SK-N-SH treated with all-trans-retinoic acid at 6 μM for 48 hours (cell line): ENCODE results near the gene FLOT1.

ENCODE experiments used
- ATAC-seq: fragments of 200-7000 bp; cut with Tn5 transposase; 3 replicates; pipeline ENCODE4 v1.9.1; 2020; ENCODE audit warnings: mild to moderate bottlenecking, moderate library complexity
- ARNTL ChIP-seq: fragments of 450-650 bp; formaldehyde crosslinking; IDR thresholded peaks from 2 replicates; pipeline ENCODE4 v1.5.0; 2020; ENCODE audit warnings: low read depth, mild to moderate bottlenecking, moderate library complexity, borderline replicate concordance
- CREB5 ChIP-seq: fragments of 250-450 bp; sonication (Bioruptor Pico); IDR thresholded peaks from 2 replicates; pipeline ENCODE4 v1.5.1; 2020; ENCODE audit warnings: low read depth, mild to moderate bottlenecking, moderate library complexity
- CSDC2 ChIP-seq: fragments of 250-450 bp; sonication (Bioruptor Pico); IDR thresholded peaks from 2 replicates; pipeline ENCODE4 v1.5.0; 2020; ENCODE audit warnings: mild to moderate bottlenecking, moderate library complexity
- CSRNP3 ChIP-seq: fragments of 250-450 bp; sonication (Bioruptor Pico); IDR thresholded peaks from 2 replicates; pipeline ENCODE4 v1.5.1; 2021; ENCODE audit warnings: mild to moderate bottlenecking, moderate library complexity
- ESRRG ChIP-seq: fragments of 250-450 bp; sonication (Bioruptor Pico); IDR thresholded peaks from 2 replicates; pipeline ENCODE4 v1.6.1; 2021; ENCODE audit warnings: mild to moderate bottlenecking
- ISL1 ChIP-seq: fragments of 250-450 bp; sonication (Bioruptor Pico); IDR thresholded peaks from 2 replicates; pipeline ENCODE4 v2.1.2; 2022; ENCODE audit warnings: mild to moderate bottlenecking, moderate library complexity
- PATZ1 ChIP-seq: fragments of 250-450 bp; sonication (Bioruptor Pico); IDR thresholded peaks from 2 replicates; pipeline ENCODE4 v1.8.0; 2020; ENCODE audit warnings: mild to moderate bottlenecking, moderate library complexity, borderline replicate concordance
- POU6F1 ChIP-seq: fragments of 250-450 bp; sonication (Bioruptor Pico); IDR thresholded peaks from 2 replicates; pipeline ENCODE4 v1.8.0; 2021; ENCODE audit warnings: low read depth, mild to moderate bottlenecking, moderate library complexity, borderline replicate concordance
- PPARA ChIP-seq: fragments of 250-450 bp; sonication (Bioruptor Pico); IDR thresholded peaks from 2 replicates; pipeline ENCODE4 v1.5.0; 2020; ENCODE audit warnings: mild to moderate bottlenecking, borderline replicate concordance
- RARB ChIP-seq: fragments of 250-450 bp; sonication (Bioruptor Pico); IDR thresholded peaks from 2 replicates; pipeline ENCODE4 v1.8.0; 2021; ENCODE audit warnings: mild to moderate bottlenecking, moderate library complexity
- SNAI2 ChIP-seq: fragments of 250-450 bp; sonication (Bioruptor Pico); IDR thresholded peaks from 2 replicates; pipeline ENCODE4 v1.5.0; 2020; ENCODE audit warnings: mild to moderate bottlenecking, moderate library complexity
- TOX ChIP-seq: fragments of 250-450 bp; sonication (Bioruptor Pico); IDR thresholded peaks from 2 replicates; pipeline ENCODE4 v1.8.0; 2021; ENCODE audit warnings: mild to moderate bottlenecking, moderate library complexity, borderline replicate concordance
- TSHZ2 ChIP-seq: fragments of 250-450 bp; sonication (Bioruptor Pico); IDR thresholded peaks from 2 replicates; pipeline ENCODE4 v1.5.0; 2020; ENCODE audit warnings: mild to moderate bottlenecking, moderate library complexity
- ZC3H10 ChIP-seq: fragments of 250-450 bp; sonication (Bioruptor Pico); IDR thresholded peaks from 2 replicates; pipeline ENCODE4 v1.5.1; 2021; ENCODE audit warnings: mild to moderate bottlenecking, moderate library complexity
- ZFP3 ChIP-seq: fragments of 250-450 bp; sonication (Bioruptor Pico); IDR thresholded peaks from 2 replicates; pipeline ENCODE4 v1.5.0; 2020; ENCODE audit warnings: mild to moderate bottlenecking, moderate library complexity
- ZFP30 ChIP-seq: fragments of 450-650 bp; formaldehyde crosslinking; IDR thresholded peaks from 2 replicates; pipeline ENCODE4 v1.5.0; 2022; ENCODE audit warnings: mild to moderate bottlenecking, moderate library complexity
- ZNF565 ChIP-seq: fragments of 450-650 bp; formaldehyde crosslinking; conservative IDR thresholded peaks from 2 replicates; pipeline ENCODE4 v1.5.0; 2020; ENCODE audit warnings: low read depth, mild to moderate bottlenecking, moderate library complexity
- ZNF70 ChIP-seq: fragments of 450-650 bp; formaldehyde crosslinking; IDR thresholded peaks from 2 replicates; pipeline ENCODE4 v1.5.0; 2020; ENCODE audit warnings: mild to moderate bottlenecking, moderate library complexity
- ZNF8 ChIP-seq: fragments of 450-650 bp; formaldehyde crosslinking; IDR thresholded peaks from 2 replicates; pipeline ENCODE4 v1.5.0; 2020; ENCODE audit warnings: mild to moderate bottlenecking, moderate library complexity

FLOT1 gene

GRCh38 chr6:30703821-30704220, 38.7 kb downstream of the FLOT1 start (continued):
- no peak for TF ChIP-seq POU6F1
- no peak for TF ChIP-seq ZFP3
- TF ChIP-seq PATZ1, result no peak
- TF ChIP-seq SNAI2 (CRISPR knock-in tag), result no peak
- no peak for TF ChIP-seq ZNF565
- no peak for TF ChIP-seq RARB (CRISPR knock-in tag)
- no peak for TF ChIP-seq CSDC2 (CRISPR knock-in tag)
- TF ChIP-seq TOX (CRISPR knock-in tag), result no peak

GRCh38 chr6:30703011-30703410, 39.5 kb downstream of the FLOT1 start:
- TF ChIP-seq ARNTL (no peak), POU6F1 (no peak), CREB5 (CRISPR knock-in tag) (no peak)
- ATAC-seq, result no peak; the same call in 2 of the 3 replicates

GRCh38 chr6:30700340-30700739, 42.1 kb downstream of the FLOT1 start:
- no peak for TF ChIP-seq PPARA (CRISPR knock-in tag)
- no peak for TF ChIP-seq ZC3H10 (CRISPR knock-in tag)
- TF ChIP-seq ZFP30, result no peak
- TF ChIP-seq TOX (CRISPR knock-in tag), result no peak
- TF ChIP-seq POU6F1, result no peak
- TF ChIP-seq ZNF8 (CRISPR knock-in tag), result no peak
- no peak for TF ChIP-seq ISL1
- no peak for TF ChIP-seq ESRRG (CRISPR knock-in tag)
- TF ChIP-seq CSRNP3 (CRISPR knock-in tag), result no peak
- TF ChIP-seq PATZ1, result no peak
- no peak for TF ChIP-seq ZNF70
- TF ChIP-seq RARB (CRISPR knock-in tag), result no peak
- no peak for TF ChIP-seq ZFP3
- TF ChIP-seq ZNF565, result no peak
- no peak for ATAC-seq

GRCh38 chr6:30696432-30696831, 46.1 kb downstream of the FLOT1 start:
- no peak for ATAC-seq
- TF ChIP-seq PATZ1, result no peak
- no peak for TF ChIP-seq TSHZ2 (CRISPR knock-in tag)
- no peak for TF ChIP-seq ZFP3
- TF ChIP-seq POU6F1, result no peak
